Aorta (tissue), 5 donors: ENCODE data around the gene NKTR. TPM values are rescaled to one million over a fixed set of nuclear protein-coding genes. Genes with fewer than 3 reads are reported as not detected.

Source experiments
- ATAC-seq: fragments of 200-7000 bp; cut with Tn5 transposase; one replicate; pipeline ENCODE4 v1.9.1; 2022; ENCODE audit warnings: moderate library complexity; ENCODE audit not compliant: low FRiP score
- DNase-seq, 2 donors: peaks; one replicate each; pipeline ENCODE4 v3.0.0-alpha.2; 2020
- H3K27ac ChIP-seq, 2 donors: one replicate each; pipeline ENCODE4 v1.5.1; 2013; ENCODE audit warnings: low read length in 2 of 2, mild to moderate bottlenecking in 2 of 2, moderate library complexity in 2 of 2, control low read depth in 1 of 2, inconsistent platforms in 1 of 2, low read depth in 1 of 2
- H3K27me3 ChIP-seq, 2 donors: one replicate each; pipeline ENCODE4 v1.6.1; 2013; ENCODE audit warnings: control low read depth in 1 of 2, low read length in 1 of 2, mild to moderate bottlenecking in 1 of 2, moderate library complexity in 1 of 2; ENCODE audit not compliant: insufficient read depth in 2 of 2, control insufficient read depth in 1 of 2
- H3K36me3 ChIP-seq, 2 donors: one replicate each; pipeline ENCODE4 v1.6.1; 2013; ENCODE audit warnings: control low read depth in 1 of 2, low read length in 1 of 2, mild to moderate bottlenecking in 1 of 2; ENCODE audit not compliant: insufficient read depth in 2 of 2, control insufficient read depth in 1 of 2
- H3K4me1 ChIP-seq, 2 donors: one replicate each; pipeline ENCODE4 v1.6.1; 2013; ENCODE audit warnings: low read length in 2 of 2, control low read depth in 1 of 2, mild to moderate bottlenecking in 1 of 2, moderate library complexity in 1 of 2; ENCODE audit not compliant: insufficient read depth in 2 of 2, control insufficient read depth in 1 of 2
- H3K4me3 ChIP-seq, 2 donors: one replicate each; pipeline ENCODE4 v1.5.1; 2013; ENCODE audit warnings: low read length in 2 of 2, control low read depth in 1 of 2, mild to moderate bottlenecking in 1 of 2
- H3K9me3 ChIP-seq: one replicate; pipeline ENCODE4 v1.6.1; 2013; ENCODE audit warnings: mild to moderate bottlenecking, low read length; ENCODE audit not compliant: control insufficient read depth
- WGBS, 2 donors: extraction: QIAGEN DNeasy Blood & Tissue Kit; methylation state at CpG; one replicate each; pipeline ENCODE4 v1.1.7; 2013; 5-methylcytosine and 5-hydroxymethylcytosine counted together
- intact Hi-C, 2 donors: fragments of 100-400 bp; cut with DNase I; formaldehyde crosslinking; loops; one replicate each; pipeline versions ENCODE4 v1.14.2 to v1.15.0; 2022
- polyA plus RNA-seq, 2 donors: library from polyadenylated mRNA; stranded (reverse); fragments of 200-250 nt; gene quantifications; one replicate each; pipeline ENCODE4 v1.2.3, GENCODE V29; 2013
- total RNA-seq, 2 donors: library from RNA; stranded (reverse); fragmentation: NEBNext Ultra II Directional; extraction: Animal tissue kit (Norgen Biotek cat#: 25700); gene quantifications; one replicate each; pipeline ENCODE4 v1.2.1, GENCODE V29; 2021
- donor health status: healthy with polysubstance abuse.
- donor health status: Bipolar disorder and iron deficiency.
- donor health status: DM: no; HTN: no; CAD: no.
- donor health status: DM: no; HTN: no; CAD: no.
- donor health status: DM: yes; HTN: yes; CAD: no.

Gene NKTR
- total and polyA plus RNA-seq, 4 donors, result 6.1 to 163 (median 78.1) TPM

DNA sequence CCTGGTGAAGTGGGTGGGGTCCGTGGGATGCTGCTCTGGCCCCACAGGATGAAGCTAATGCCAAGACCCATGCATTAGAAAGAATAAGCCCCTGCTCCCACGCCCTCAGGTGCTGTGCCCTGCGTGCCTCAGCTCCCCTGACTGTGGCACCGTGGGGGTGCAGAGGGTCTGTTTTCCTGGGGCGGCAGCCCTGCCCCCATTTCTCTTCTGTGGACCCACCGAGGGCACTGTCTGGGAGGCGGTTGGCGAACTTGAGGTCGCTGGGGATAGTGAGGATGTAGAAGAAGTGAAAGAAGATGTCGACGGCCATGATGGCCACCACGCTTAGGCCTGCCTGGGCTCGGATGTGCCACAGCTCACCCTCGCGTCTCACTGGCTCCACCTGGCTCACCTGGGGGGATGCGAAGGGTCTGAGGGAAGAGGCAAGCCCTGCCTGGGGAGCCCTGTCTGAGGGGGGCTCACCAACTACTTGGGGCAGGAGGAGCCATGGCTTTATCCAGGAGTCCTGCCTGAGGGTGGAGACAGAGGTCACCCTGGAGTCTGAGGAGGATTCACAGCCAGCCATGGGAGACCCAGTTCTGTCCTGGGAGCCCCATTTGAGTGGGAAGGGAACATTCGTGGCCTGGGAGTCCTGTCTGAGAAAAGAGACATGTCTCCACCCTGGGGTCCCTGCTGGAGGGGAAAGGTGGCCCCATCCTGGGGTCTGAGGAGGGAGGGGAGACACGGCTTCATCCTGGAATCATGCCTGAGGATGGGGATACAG is 97.0 kb downstream of the NKTR start:
- Histone ChIP-seq H3K27ac (no peak overlapping the region), H3K9me3 (no peaks in the 10 kb centered on the region), H3K27me3 (no peaks in the 10 kb centered on the region), H3K4me1 (no peaks in the 10 kb centered on the region), H3K36me3 (no peaks in the 10 kb centered on the region), H3K4me3 (no peak overlapping the region)
- intact Hi-C loops, result no loop called here
- no peak for ATAC-seq
- DNase-seq, result peak; percentile 32 to 64
- WGBS, 2 donors, result 88 to 92% methylated on average over 18 of the region's 18 CpGs

Other genes starting within 250 kb of the NKTR start
- gene LYZL4, start 190.1 kb upstream of the NKTR start, total RNA-seq, result not detected
- not detected for gene LYZL4, start 190.1 kb upstream of the NKTR start, polyA plus RNA-seq
- gene VIPR1, start 98.0 kb upstream of the NKTR start, total RNA-seq, result 1 to 10 TPM; 3.2 to 7.6 TPM
- gene VIPR1, start 98.0 kb upstream of the NKTR start, polyA plus RNA-seq, result 10 to 100 TPM; 11.5 to 14.0 TPM
- gene SEC22C, start 18.7 kb upstream of the NKTR start, total RNA-seq, result 10 to 100 TPM; 43.6 to 46.6 TPM
- gene SEC22C, start 18.7 kb upstream of the NKTR start, polyA plus RNA-seq, result 10 to 100 TPM; 54.5 to 58.6 TPM
- gene SS18L2, start 9.8 kb upstream of the NKTR start, total RNA-seq, result 10 to 100 TPM; 17.5 to 18.5 TPM
- gene SS18L2, start 9.8 kb upstream of the NKTR start, polyA plus RNA-seq, result 10 to 100 TPM; 21.4 to 47.8 TPM
- 10 to 100 TPM; 72.4 to 82.0 TPM for gene ZBTB47, start 53.0 kb downstream of the NKTR start, total RNA-seq
- 10 to 100 TPM; 42.3 to 77.1 TPM for gene ZBTB47, start 53.0 kb downstream of the NKTR start, polyA plus RNA-seq
- gene KLHL40, start 84.9 kb downstream of the NKTR start, total RNA-seq, result not detected
- under 1 TPM in 1 of 2 donors, not detected in 1; 0.26 TPM for gene KLHL40, start 84.9 kb downstream of the NKTR start, polyA plus RNA-seq
- gene HHATL, start 102.1 kb downstream of the NKTR start, total RNA-seq, result not detected
- 1 to 10 TPM; 1.4 to 1.5 TPM for gene HHATL, start 102.1 kb downstream of the NKTR start, polyA plus RNA-seq
- 1 to 10 TPM; 1.3 to 2.5 TPM for gene CCDC13, start 172.6 kb downstream of the NKTR start, total RNA-seq
- gene CCDC13, start 172.6 kb downstream of the NKTR start, polyA plus RNA-seq, result 1 to 10 TPM; 1.2 to 3.1 TPM
- 10 to 100 TPM; 61.4 to 84.9 TPM for gene HIGD1A, start 203.8 kb downstream of the NKTR start, total RNA-seq
- 100 to 1,000 TPM; 175 to 337 TPM for gene HIGD1A, start 203.8 kb downstream of the NKTR start, polyA plus RNA-seq
- gene ACKR2, start 208.8 kb downstream of the NKTR start, total RNA-seq, result 1 to 10 TPM; 3.1 to 7.8 TPM
- under 1 TPM in 1 of 2 donors, not detected in 1; 0.26 TPM for gene ACKR2, start 208.8 kb downstream of the NKTR start, polyA plus RNA-seq